ENCODE results near the gene C15orf39. TPM values are rescaled to one million over a fixed set of nuclear protein-coding genes. Genes with fewer than 3 reads are reported as not detected.

The C15orf39 gene
- total and polyA plus RNA-seq, 9 of the 15 experiments (the other 6 are each of a cell fraction or from before 2014, with no cell fraction given), result 0.31 to 29.8 (median 4.4) TPM

DNA sequence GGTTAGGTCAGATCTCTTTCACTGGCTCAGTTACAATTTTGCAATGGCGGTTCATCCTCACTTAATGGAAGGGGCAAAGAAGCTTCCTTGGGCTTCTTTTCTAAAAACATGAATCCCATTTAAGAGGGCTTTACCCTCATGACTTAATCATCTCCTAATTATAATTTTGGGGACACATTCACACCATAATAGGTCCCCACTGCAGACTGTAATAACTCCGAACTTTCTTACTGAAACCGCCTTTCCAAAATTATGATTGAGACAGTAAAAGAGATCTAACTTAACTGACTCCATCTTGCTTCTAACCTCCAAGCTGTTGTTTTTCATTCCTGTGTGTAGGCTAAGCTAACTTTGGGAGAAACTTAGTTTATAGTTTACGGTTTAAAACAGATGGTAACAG, 33.3 kb upstream of the C15orf39 start:
- POLR2A ChIA-PET, result interaction anchor here (1.0 to 2.6 kb wide), 3 partner anchors 8 to 68 kb away, joined by 3 to 6 read pairs (median 3); no protein-coding TSS in a partner anchor
- Histone ChIP-seq H3K9me3 (replicated peaks; ENCODE audit: control insufficient read depth, insufficient read depth, low read depth, low read length) (peaks cover 6% of the 10 kb centered on the region), H3K4me2 (ENCODE audit: insufficient read depth, low read length) (no peak overlapping the region), H3K4me1 (replicated peaks in 1 of 2; ENCODE audit: control insufficient read depth in 2 of 2, insufficient read depth in 2 of 2, low read length in 2 of 2) (peaks cover 8 to 47% of the 10 kb centered on the region in 2 experiments), H3K36me3 (ENCODE audit: control insufficient read depth, insufficient read depth, low read length) (no peaks in the 10 kb centered on the region), H3K9me1 (ENCODE audit: control insufficient read depth, insufficient read depth, low read length) (no peaks in the 10 kb centered on the region), H3K9ac (ENCODE audit: insufficient read depth in 1 of 2, low read depth in 2 of 2, low read length in 2 of 2) (no peak overlapping the region), H2AFZ (ENCODE audit: low read depth, low read length) (no peak overlapping the region), H4K20me1 (replicated peaks; ENCODE audit: control insufficient read depth, insufficient read depth, low read length) (no peaks in the 10 kb centered on the region), H3K27ac (ENCODE audit: extremely low read depth, low read depth, low read length) (no peak overlapping the region), H3K4me3 (no peak overlapping the region), H3K79me2 (ENCODE audit: control insufficient read depth, insufficient read depth, low read length) (no peaks in the 10 kb centered on the region), H3K27me3 (ENCODE audit: control insufficient read depth in 2 of 2, insufficient read depth in 2 of 2, low read length in 2 of 2) (no peaks in the 10 kb centered on the region)
- CTCF ChIA-PET (ENCODE audit: low intra/inter-chr PET ratio), result no interaction called here
- in situ Hi-C loops (cut with MboI), result no loop called here
- 70% methylated on average over 4 of the region's 4 CpGs for WGBS (ENCODE audit: insufficient coverage, low coverage, missing lambda C conversion rate)
- DNase-seq (ENCODE audit: extremely low read depth in 1 of 4, low spot score in 3 of 4), result no peak
- ATAC-seq, result no peak
- intact Hi-C loops (cut with micrococcal nuclease), result no loop called here
- BruUV-seq (replicated peaks), result no TSS peak
- no peak for FAIRE-seq
- TF ChIP-seq ZNF311 (CRISPR knock-in tag; IDR thresholded peaks at IDR 0.05) (peak; percentile 88), ZC3H8 (IDR thresholded peaks at IDR 0.05) (no peak), ID3 (CRISPR knock-in tag; IDR thresholded peaks at IDR 0.05) (no peak), ID3 (tag; IDR thresholded peaks at IDR 0.05) (peak; percentile 37; the same call in 1 of the 2 replicates), TEAD1 (CRISPR knock-in tag; IDR thresholded peaks at IDR 0.05) (peak in 1 of 2 experiments; percentile 11; a peak in 1 of 4 replicates), DACH1 (IDR thresholded peaks at IDR 0.05; ENCODE audit: partially characterized antibody) (no peak), TSHZ1 (CRISPR knock-in tag; IDR thresholded peaks at IDR 0.05) (0 out of 2 replicates have a peak, but pooled peaks have one; percentile 2), PTRF (tag; IDR thresholded peaks at IDR 0.05) (0 out of 2 replicates have a peak, but pooled peaks have one; percentile 36), PTTG1 (tag; IDR thresholded peaks at IDR 0.05; ENCODE audit: low read depth) (peak; percentile 64)
- TF ChIP-seq, protein P1, sequence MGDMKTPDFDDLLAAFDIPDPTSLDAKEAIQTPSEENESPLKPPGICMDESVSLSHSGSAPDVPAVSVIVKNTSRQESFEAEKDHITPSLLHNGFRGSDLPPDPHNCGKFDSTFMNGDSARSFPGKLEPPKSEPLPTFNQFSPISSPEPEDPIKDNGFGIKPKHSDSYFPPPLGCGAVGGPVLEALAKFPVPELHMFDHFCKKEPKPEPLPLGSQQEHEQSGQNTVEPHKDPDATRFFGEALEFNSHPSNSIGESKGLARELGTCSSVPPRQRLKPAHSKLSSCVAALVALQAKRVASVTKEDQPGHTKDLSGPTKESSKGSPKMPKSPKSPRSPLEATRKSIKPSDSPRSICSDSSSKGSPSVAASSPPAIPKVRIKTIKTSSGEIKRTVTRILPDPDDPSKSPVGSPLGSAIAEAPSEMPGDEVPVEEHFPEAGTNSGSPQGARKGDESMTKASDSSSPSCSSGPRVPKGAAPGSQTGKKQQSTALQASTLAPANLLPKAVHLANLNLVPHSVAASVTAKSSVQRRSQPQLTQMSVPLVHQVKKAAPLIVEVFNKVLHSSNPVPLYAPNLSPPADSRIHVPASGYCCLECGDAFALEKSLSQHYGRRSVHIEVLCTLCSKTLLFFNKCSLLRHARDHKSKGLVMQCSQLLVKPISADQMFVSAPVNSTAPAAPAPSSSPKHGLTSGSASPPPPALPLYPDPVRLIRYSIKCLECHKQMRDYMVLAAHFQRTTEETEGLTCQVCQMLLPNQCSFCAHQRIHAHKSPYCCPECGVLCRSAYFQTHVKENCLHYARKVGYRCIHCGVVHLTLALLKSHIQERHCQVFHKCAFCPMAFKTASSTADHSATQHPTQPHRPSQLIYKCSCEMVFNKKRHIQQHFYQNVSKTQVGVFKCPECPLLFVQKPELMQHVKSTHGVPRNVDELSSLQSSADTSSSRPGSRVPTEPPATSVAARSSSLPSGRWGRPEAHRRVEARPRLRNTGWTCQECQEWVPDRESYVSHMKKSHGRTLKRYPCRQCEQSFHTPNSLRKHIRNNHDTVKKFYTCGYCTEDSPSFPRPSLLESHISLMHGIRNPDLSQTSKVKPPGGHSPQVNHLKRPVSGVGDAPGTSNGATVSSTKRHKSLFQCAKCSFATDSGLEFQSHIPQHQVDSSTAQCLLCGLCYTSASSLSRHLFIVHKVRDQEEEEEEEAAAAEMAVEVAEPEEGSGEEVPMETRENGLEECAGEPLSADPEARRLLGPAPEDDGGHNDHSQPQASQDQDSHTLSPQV (IDR thresholded peaks at IDR 0.05), result peak; percentile 78
- TF ChIP-seq, protein P2, sequence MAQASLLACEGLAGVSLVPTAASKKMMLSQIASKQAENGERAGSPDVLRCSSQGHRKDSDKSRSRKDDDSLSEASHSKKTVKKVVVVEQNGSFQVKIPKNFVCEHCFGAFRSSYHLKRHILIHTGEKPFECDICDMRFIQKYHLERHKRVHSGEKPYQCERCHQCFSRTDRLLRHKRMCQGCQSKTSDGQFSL (CRISPR knock-in tag; IDR thresholded peaks at IDR 0.05), result no peak
- TF ChIP-seq, protein P2 (tag; IDR thresholded peaks at IDR 0.05), result 0 out of 4 replicates have a peak, but pooled peaks of 1 of the 2 experiments have one; percentile 28
